SK-N-SH (cell line): Measurements from ENCODE around the gene LETM1. TPM values are rescaled to one million over a fixed set of nuclear protein-coding genes. Genes with fewer than 3 reads are reported as not detected.
A peak's percentile ranks its signal among the peaks of the same experiment; 100 is the strongest.

Experiments
- CTCF ChIA-PET: fragments of 300-600, 350-600 bp; formaldehyde crosslinking; extraction: SDS; loops from one replicate; lab custom pipeline; 2021; lab: Yijun Ruan, JAX
- POLR2A ChIA-PET: fragments of 350-600 bp; sonication (Branson Sonifier 250); formaldehyde crosslinking; extraction: SDS; loops from one replicate; lab custom pipeline; 2020; ENCODE audit warnings: antibody characterized with exemption, inconsistent platforms; lab: Yijun Ruan, JAX
- DNase-seq: peaks from one replicate; pipeline ENCODE4 v3.0.0; 2012
- H2AFZ ChIP-seq: fragments of 200-600 bp; sonication (generic); 2 replicates; pipeline ENCODE4 v1.8.1; 2016; ENCODE audit warnings: antibody characterized with exemption, mild to moderate bottlenecking, low read depth
- H3F3A ChIP-seq: fragments of 200-600 bp; sonication (generic); replicated peaks from 2 replicates; pipeline ENCODE3; 2016; ENCODE audit warnings: antibody characterized with exemption, mild to moderate bottlenecking; ENCODE audit not compliant: insufficient read depth
- H3K27ac ChIP-seq, 2 experiments: fragments of 200-500 bp in 1 of 2; fragments of 200-600 bp in 1 of 2; sonication (Bioruptor generic) in 1 of 2; sonication (generic), shearing (Covaris generic) in 1 of 2; 2 replicates each; pipeline versions ENCODE4 v1.5.1 to v1.6.1; 2014 to 2016; ENCODE audit warnings: low read depth in 2 of 2, inconsistent platforms in 1 of 2, low read length in 1 of 2, mild to moderate bottlenecking in 1 of 2, mixed read lengths in 1 of 2
- H3K27me3 ChIP-seq: fragments of 200-600 bp; sonication (generic), shearing (Covaris generic); 2 replicates; pipeline ENCODE4 v1.6.1; 2016; ENCODE audit warnings: mixed run types; ENCODE audit not compliant: insufficient read depth
- H3K36me3 ChIP-seq, 2 experiments: fragments of 200-500 bp in 1 of 2; fragments of 200-600 bp in 1 of 2; sonication (Bioruptor generic) in 1 of 2; sonication (generic) in 1 of 2; replicated peaks in 1 of 2; 2 replicates each; pipeline versions ENCODE3 to v1.5.1; 2014 to 2016; ENCODE audit warnings: low read length in 1 of 2, mild to moderate bottlenecking in 1 of 2; ENCODE audit not compliant: insufficient read depth in 2 of 2, control insufficient read depth in 1 of 2
- H3K4me1 ChIP-seq, 2 experiments: fragments of 200-500 bp in 1 of 2; fragments of 200-600 bp in 1 of 2; sonication (Bioruptor generic) in 1 of 2; sonication (generic), shearing (Covaris generic) in 1 of 2; 2 replicates each; pipeline versions ENCODE4 v1.5.1 to v1.6.1; 2014 to 2016; ENCODE audit warnings: low read depth in 1 of 2, low read length in 1 of 2, mixed run types in 1 of 2; ENCODE audit not compliant: insufficient read depth in 2 of 2, control insufficient read depth in 1 of 2
- H3K4me2 ChIP-seq: fragments of 200-600 bp; sonication (generic), shearing (Covaris generic); 2 replicates; pipeline ENCODE4 v1.6.1; 2017; ENCODE audit warnings: mixed run types
- H3K4me3 ChIP-seq, 2 experiments: fragments of 200-500 bp in 1 of 2; fragments of 200-600 bp in 1 of 2; sonication (Bioruptor generic) in 1 of 2; sonication (generic), shearing (Covaris generic) in 1 of 2; 2 replicates each; pipeline versions ENCODE4 v1.5.1 to v1.8.1; 2014 to 2016; ENCODE audit warnings: low read depth in 2 of 2, inconsistent platforms in 1 of 2, low read length in 1 of 2, mild to moderate bottlenecking in 1 of 2, mixed read lengths in 1 of 2, moderate library complexity in 1 of 2
- H3K79me2 ChIP-seq: fragments of 200-600 bp; sonication (generic); 2 replicates; pipeline ENCODE4 v1.8.1; 2017; ENCODE audit warnings: mild to moderate bottlenecking; ENCODE audit not compliant: insufficient read depth
- H3K9ac ChIP-seq: fragments of 200-600 bp; sonication (generic); 2 replicates; pipeline ENCODE4 v1.6.1; 2017; ENCODE audit warnings: mixed run types
- H3K9me2 ChIP-seq: fragments of 200-600 bp; sonication (generic); 2 replicates; pipeline ENCODE4 v1.6.1; 2017; ENCODE audit warnings: mixed run types
- H3K9me3 ChIP-seq: fragments of 200-600 bp; sonication (generic); 2 replicates; pipeline ENCODE4 v1.6.1; 2017; ENCODE audit warnings: mixed run types, mild to moderate bottlenecking, moderate library complexity
- H4K20me1 ChIP-seq: fragments of 200-600 bp; sonication (generic); 2 replicates; pipeline ENCODE4 v1.6.1; 2017; ENCODE audit warnings: mild to moderate bottlenecking, mixed run types; ENCODE audit not compliant: insufficient read depth
- FOXJ3 ChIP-seq: sonication (generic); formaldehyde crosslinking; IDR thresholded peaks from 2 replicates; pipeline ENCODE4 v1.5.1; 2020; ENCODE audit warnings: mild to moderate bottlenecking, missing genetic modification reagents
- JUND ChIP-seq: IDR thresholded peaks from 2 replicates; pipeline ENCODE4 v1.4.0; 2012
- RAD21 ChIP-seq: IDR thresholded peaks from 2 replicates; pipeline ENCODE4 v1.6.1; 2012; ENCODE audit warnings: mild to moderate bottlenecking, low read length
- WGBS: methylation state at CpG from one replicate; pipeline ENCODE4 v1.1.6; 2017; ENCODE audit warnings: low lambda C conversion rate; 5-methylcytosine and 5-hydroxymethylcytosine counted together
- polyA plus RNA-seq, 3 experiments: library from polyadenylated mRNA; depleted of rRNA; stranded (reverse); fragments of >200 nt; gene quantifications; 2 replicates each; pipeline ENCODE4 v1.2.3, GENCODE V29; 2012
- TF ChIP-seq, protein P1 (sequence below): fragments of 200-600 bp; sonication (generic); IDR thresholded peaks from 2 replicates; pipeline ENCODE4 v1.6.1; 2017; ENCODE audit warnings: antibody characterized with exemption, mild to moderate bottlenecking, moderate library complexity
- TF ChIP-seq, protein P2 (sequence below): IDR thresholded peaks from 2 replicates; pipeline ENCODE4 v1.4.0; 2012; ENCODE audit warnings: low read depth, borderline replicate concordance

The LETM1 gene
- polyA plus RNA-seq, 1 of the 3 experiments (the other 2 are of a cell fraction), result 25.8 TPM

DNA sequence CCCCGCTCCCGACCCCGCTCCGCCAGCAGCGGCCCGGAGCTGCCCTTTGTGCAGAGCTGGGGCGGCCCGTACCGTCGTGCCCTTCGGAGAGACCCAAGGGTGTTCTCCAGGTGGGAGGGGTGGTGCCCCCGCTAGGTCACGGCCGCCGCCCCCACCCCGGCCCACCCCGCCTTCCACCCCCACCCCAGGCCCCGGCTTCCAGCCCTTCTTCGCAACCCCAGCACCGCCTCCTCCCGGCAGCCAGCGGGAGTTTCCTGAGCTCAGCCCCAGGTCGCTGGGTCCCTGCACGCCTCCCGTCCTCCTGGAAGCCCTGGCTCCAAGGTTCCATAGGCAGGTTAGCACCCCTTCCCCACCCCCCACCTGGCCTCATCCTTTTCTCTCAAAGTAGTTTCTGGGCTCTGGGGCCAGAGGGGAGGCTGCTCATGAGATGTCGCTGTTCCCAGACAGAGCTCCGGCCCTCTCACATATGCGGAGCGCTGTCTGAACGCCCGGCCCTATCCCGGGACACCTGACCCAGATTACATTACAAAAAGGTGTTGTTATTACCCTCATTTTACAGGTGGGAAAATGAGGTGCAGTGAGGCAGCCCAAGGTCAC is 88.1 kb downstream of the LETM1 start:
- TF ChIP-seq, protein P1, sequence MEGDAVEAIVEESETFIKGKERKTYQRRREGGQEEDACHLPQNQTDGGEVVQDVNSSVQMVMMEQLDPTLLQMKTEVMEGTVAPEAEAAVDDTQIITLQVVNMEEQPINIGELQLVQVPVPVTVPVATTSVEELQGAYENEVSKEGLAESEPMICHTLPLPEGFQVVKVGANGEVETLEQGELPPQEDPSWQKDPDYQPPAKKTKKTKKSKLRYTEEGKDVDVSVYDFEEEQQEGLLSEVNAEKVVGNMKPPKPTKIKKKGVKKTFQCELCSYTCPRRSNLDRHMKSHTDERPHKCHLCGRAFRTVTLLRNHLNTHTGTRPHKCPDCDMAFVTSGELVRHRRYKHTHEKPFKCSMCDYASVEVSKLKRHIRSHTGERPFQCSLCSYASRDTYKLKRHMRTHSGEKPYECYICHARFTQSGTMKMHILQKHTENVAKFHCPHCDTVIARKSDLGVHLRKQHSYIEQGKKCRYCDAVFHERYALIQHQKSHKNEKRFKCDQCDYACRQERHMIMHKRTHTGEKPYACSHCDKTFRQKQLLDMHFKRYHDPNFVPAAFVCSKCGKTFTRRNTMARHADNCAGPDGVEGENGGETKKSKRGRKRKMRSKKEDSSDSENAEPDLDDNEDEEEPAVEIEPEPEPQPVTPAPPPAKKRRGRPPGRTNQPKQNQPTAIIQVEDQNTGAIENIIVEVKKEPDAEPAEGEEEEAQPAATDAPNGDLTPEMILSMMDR, result peak; percentile 37
- TF ChIP-seq, protein P2, sequence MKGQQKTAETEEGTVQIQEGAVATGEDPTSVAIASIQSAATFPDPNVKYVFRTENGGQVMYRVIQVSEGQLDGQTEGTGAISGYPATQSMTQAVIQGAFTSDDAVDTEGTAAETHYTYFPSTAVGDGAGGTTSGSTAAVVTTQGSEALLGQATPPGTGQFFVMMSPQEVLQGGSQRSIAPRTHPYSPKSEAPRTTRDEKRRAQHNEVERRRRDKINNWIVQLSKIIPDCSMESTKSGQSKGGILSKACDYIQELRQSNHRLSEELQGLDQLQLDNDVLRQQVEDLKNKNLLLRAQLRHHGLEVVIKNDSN, result no peak
- TF ChIP-seq FOXJ3 (CRISPR knock-in tag) (no peak), RAD21 (peak; percentile 27; the same call in 1 of the 2 replicates)
- no peaks in the 10 kb centered on the region for H4K20me1 ChIP-seq
- H3K4me2 ChIP-seq, result no peak overlapping the region
- H3K9ac ChIP-seq, result no peak overlapping the region
- H3K4me3 ChIP-seq, result peak overlapping the region in 1 of 2 experiments; percentile 52; a peak in 2 of 4 replicates
- H3F3A ChIP-seq, result no peaks in the 10 kb centered on the region
- H3K36me3 ChIP-seq, result no peaks in the 10 kb centered on the region
- no peaks in the 10 kb centered on the region for H3K27me3 ChIP-seq
- H3K9me3 ChIP-seq, result no peaks in the 10 kb centered on the region
- H2AFZ ChIP-seq, result no peak overlapping the region
- H3K79me2 ChIP-seq, result no peaks in the 10 kb centered on the region
- ChIA-PET POLR2A (no interaction called here), CTCF (interaction anchor here (0.7 to 3.3 kb wide), 22 partner anchors 8 to 143 kb away, joined by 3 to 21 read pairs (median 4); no protein-coding TSS in a partner anchor)
- WGBS, result 94% methylated on average over 7 of the region's 32 CpGs
- no peaks in the 10 kb centered on the region for H3K9me2 ChIP-seq
- no peak overlapping the region; a peak in 1 of 4 replicates for H3K27ac ChIP-seq
- peak; percentile 95 for DNase-seq
- H3K4me1 ChIP-seq, result peaks cover 0 to 19% of the 10 kb centered on the region in 2 experiments; a peak in 1 of 4 replicates

- CTCF ChIA-PET, result interaction anchor here (0.7 to 3.3 kb wide), 22 partner anchors 9 to 144 kb away, joined by 3 to 21 read pairs (median 4); no protein-coding TSS in a partner anchor
- no peak overlapping the region for H2AFZ ChIP-seq
- H3K79me2 ChIP-seq, result no peaks in the 10 kb centered on the region
- TF ChIP-seq JUND, result no peak
- TF ChIP-seq, all 33 proteins: peak for 0
- Histone ChIP-seq H3K36me3 (no peaks in the 10 kb centered on the region), H3K4me2 (no peak overlapping the region), H3K27me3 (no peaks in the 10 kb centered on the region), H3K9me3 (no peaks in the 10 kb centered on the region), H4K20me1 (no peaks in the 10 kb centered on the region), H3K27ac (no peak overlapping the region; a peak in 1 of 4 replicates), H3K9me2 (no peaks in the 10 kb centered on the region), H3K4me3 (peak overlapping the region in 1 of 2 experiments; percentile 52; a peak in 2 of 4 replicates), H3K4me1 (peaks cover 0 to 13% of the 10 kb centered on the region in 2 experiments; a peak in 1 of 4 replicates), H3F3A (no peaks in the 10 kb centered on the region), H3K9ac (no peak overlapping the region)
- POLR2A ChIA-PET, result no interaction called here
- WGBS, result 0% methylated on average over 27 of the region's 84 CpGs
- peak; percentile 86 for DNase-seq
These were observed 88.7 kb downstream of the LETM1 start for GRCh38 chr4:1767061-1767769.
